Ureter (tissue), 1 donor: Measurements from ENCODE around the gene LUC7L3. TPM values are rescaled to one million over a fixed set of nuclear protein-coding genes. Genes with fewer than 3 reads are reported as not detected.

Experiments
- DNase-seq: peaks from one replicate; pipeline ENCODE4 v3.0.0-alpha.2; 2020; ENCODE audit warnings: low spot score
- total RNA-seq: library from RNA; stranded (reverse); gene quantifications from one replicate; pipeline ENCODE4 v1.2.4, GENCODE V29; 2023
- donor health status: DM: yes; HTN: yes; CAD: no.

Gene LUC7L3
- total RNA-seq, 1 donor from 2014 or later, result 113 TPM

GRCh38 chr17:50749245-50749644 is 29.8 kb downstream of the LUC7L3 start:
- DNase-seq, result no peak

GRCh38 chr17:50754521-50754920 is 35.1 kb downstream of the LUC7L3 start:
- DNase-seq, result no peak

GRCh38 chr17:50758524-50758923 is 39.1 kb downstream of the LUC7L3 start:
- DNase-seq, result no peak

GRCh38 chr17:50758989-50759544 is 39.7 kb downstream of the LUC7L3 start:
- DNase-seq, result no peak

- no peak for DNase-seq
Measured at GRCh38 chr17:50762177-50762576, 42.8 kb downstream of the LUC7L3 start.

GRCh38 chr17:50763716-50764475 is 44.5 kb downstream of the LUC7L3 start:
- DNase-seq, result no peak

GRCh38 chr17:50764734-50765149 is 45.3 kb downstream of the LUC7L3 start:
- DNase-seq, result no peak

- DNase-seq, result no peak
Measured at GRCh38 chr17:50765454-50766221, 46.2 kb downstream of the LUC7L3 start.

- DNase-seq, result no peak
Measured at GRCh38 chr17:50766222-50767023, 47.0 kb downstream of the LUC7L3 start.

- no peak for DNase-seq
Measured at GRCh38 chr17:50767030-50767429, 47.6 kb downstream of the LUC7L3 start.

- DNase-seq, result no peak
Measured at GRCh38 chr17:50767446-50767845, 48.0 kb downstream of the LUC7L3 start, which contains the start of gene ANKRD40CL. Gene ANKRD40CL, minus strand, starts transcription at chr17:50767518. Its CDS starts 605 bp downstream, at chr17:50766913.

GRCh38 chr17:50768346-50768761 is 49.0 kb downstream of the LUC7L3 start:
- peak; percentile 83 for DNase-seq

- no peak for DNase-seq
Measured at GRCh38 chr17:50769884-50770283, 50.5 kb downstream of the LUC7L3 start.

GRCh38 chr17:50770346-50770745 is 50.9 kb downstream of the LUC7L3 start:
- DNase-seq, result no peak

- peak; percentile 17 for DNase-seq
Measured at GRCh38 chr17:50771991-50772785, 52.8 kb downstream of the LUC7L3 start.

- DNase-seq, result no peak
Measured at GRCh38 chr17:50774225-50774803, 54.9 kb downstream of the LUC7L3 start.

- no peak for DNase-seq
Measured at GRCh38 chr17:50775926-50776325, 56.5 kb downstream of the LUC7L3 start.

GRCh38 chr17:50778471-50778870 is 59.1 kb downstream of the LUC7L3 start:
- no peak for DNase-seq

GRCh38 chr17:50778988-50779387 is 59.6 kb downstream of the LUC7L3 start:
- no peak for DNase-seq

GRCh38 chr17:50779747-50780353 is 60.4 kb downstream of the LUC7L3 start:
- DNase-seq, result no peak
